Suprapubic skin (tissue), 4 donors: ENCODE data around the gene UGT3A1.

ENCODE experiments used
- CTCF ChIP-seq, 2 donors: fragments of 200-600 bp in 1 of 2; fragments of 450-650 bp in 1 of 2; sonication (generic) in 1 of 2; IDR thresholded peaks; one replicate each; pipeline ENCODE4 v1.5.1; 2016 to 2019; ENCODE audit warnings: antibody characterized with exemption in 2 of 2, mild to moderate bottlenecking in 1 of 2, moderate library complexity in 1 of 2
- EP300 ChIP-seq: sonication (generic); formaldehyde crosslinking; IDR thresholded peaks from one replicate; pipeline ENCODE4 v1.6.1; 2017; ENCODE audit warnings: antibody characterized with exemption
- POLR2A ChIP-seq, 2 donors: fragments of 450-650 bp; IDR thresholded peaks; one replicate each; pipeline ENCODE4 v1.6.1; 2017; ENCODE audit warnings: antibody characterized with exemption in 2 of 2, mild to moderate bottlenecking in 2 of 2, moderate library complexity in 2 of 2
- POLR2AphosphoS5 ChIP-seq, 3 donors: sonication (generic); formaldehyde crosslinking; IDR thresholded peaks; one replicate each; pipeline ENCODE4 v1.6.1; 2017; ENCODE audit warnings: antibody characterized with exemption in 3 of 3

- TF ChIP-seq CTCF (IDR thresholded peaks at IDR 0.05) (no peak), EP300 (no peak), POLR2A (IDR thresholded peaks at IDR 0.05) (no peak), POLR2AphosphoS5 (IDR thresholded peaks at IDR 0.05) (no peak)
These were observed 26.4 kb upstream of the UGT3A1 start for GRCh38 chr5:36017622-36018021.
